ENCODE measurements around the gene OSBPL3.

The OSBPL3 gene

GRCh38 chr7:24786306-24786705, 193.7 kb downstream of the OSBPL3 start:
- DNase-seq: no peak

- no peak for DNase-seq
Measured at GRCh38 chr7:24784277-24784676, 195.7 kb downstream of the OSBPL3 start.

- no peak for DNase-seq
Measured at GRCh38 chr7:24783698-24784097, 196.3 kb downstream of the OSBPL3 start.

- no peak for DNase-seq
Measured at GRCh38 chr7:24781106-24781505, 198.9 kb downstream of the OSBPL3 start.

- no peak for DNase-seq
Measured at GRCh38 chr7:24779283-24779655, 200.7 kb downstream of the OSBPL3 start.

GRCh38 chr7:24778543-24779282, 201.3 kb downstream of the OSBPL3 start:
- DNase-seq: no peak

- no peak for DNase-seq
Measured at GRCh38 chr7:24777806-24778205, 202.2 kb downstream of the OSBPL3 start.

GRCh38 chr7:24773646-24774045, 206.3 kb downstream of the OSBPL3 start:
- no peak for DNase-seq

- peak; percentile 38 for DNase-seq
Measured at GRCh38 chr7:24769851-24770250, 210.1 kb downstream of the OSBPL3 start.

- no peak for DNase-seq
Measured at GRCh38 chr7:24769014-24769830, 210.8 kb downstream of the OSBPL3 start.

GRCh38 chr7:24767878-24768569, 212.0 kb downstream of the OSBPL3 start:
- no peak for DNase-seq

GRCh38 chr7:24764972-24765744, 214.8 kb downstream of the OSBPL3 start:
- DNase-seq: no peak

- DNase-seq: no peak
Measured at GRCh38 chr7:24764011-24764410, 216.0 kb downstream of the OSBPL3 start.

GRCh38 chr7:24763303-24763901, 216.6 kb downstream of the OSBPL3 start:
- DNase-seq: no peak

- DNase-seq: no peak
Measured at GRCh38 chr7:24762771-24763170, 217.2 kb downstream of the OSBPL3 start.

- no peak for DNase-seq
Measured at GRCh38 chr7:24760968-24761367, 219.0 kb downstream of the OSBPL3 start.

GRCh38 chr7:24757353-24758275, 222.4 kb downstream of the OSBPL3 start, which contains the start of gene GSDME:
Gene GSDME (minus strand): TSS chr7:24757464. CDS start chr7:24749774, 7,690 bp downstream.
- peak; percentile 71 for DNase-seq

GRCh38 chr7:24756545-24757352, 223.2 kb downstream of the OSBPL3 start:
- peak; percentile 71 for DNase-seq

- DNase-seq: no peak
Measured at GRCh38 chr7:24755541-24756407, 224.2 kb downstream of the OSBPL3 start.
